Measurements from ENCODE around the gene TUBA8. TPM values are rescaled to one million over a fixed set of nuclear protein-coding genes. Genes with fewer than 3 reads are reported as not detected.

TUBA8 gene
- total RNA-seq, 1 donor from 2014 or later = 5.6 TPM

- Histone ChIP-seq H3K9me3 (no peaks in the 10 kb centered on the region), H3K4me3 (no peak overlapping the region), H3K36me3 (no peaks in the 10 kb centered on the region), H3K4me1 (peaks cover 10% of the 10 kb centered on the region), H3K27me3 (no peaks in the 10 kb centered on the region), H3K27ac (no peak overlapping the region)
- intact Hi-C loops (cut with DNase I) = no loop called here
- TF ChIP-seq POLR2A (IDR thresholded peaks at IDR 0.05) (no peak), POLR2AphosphoS5 (IDR thresholded peaks at IDR 0.05; ENCODE audit: insufficient read depth in 1 of 2, low read depth in 1 of 2) (no peak), CTCF (IDR thresholded peaks at IDR 0.05) (no peak)
- DNase-seq (ENCODE audit: extremely low spot score in 2 of 2) = no peak
Observed at GRCh38 chr22:18065256-18065655, 45.4 kb upstream of the TUBA8 start.

DNA sequence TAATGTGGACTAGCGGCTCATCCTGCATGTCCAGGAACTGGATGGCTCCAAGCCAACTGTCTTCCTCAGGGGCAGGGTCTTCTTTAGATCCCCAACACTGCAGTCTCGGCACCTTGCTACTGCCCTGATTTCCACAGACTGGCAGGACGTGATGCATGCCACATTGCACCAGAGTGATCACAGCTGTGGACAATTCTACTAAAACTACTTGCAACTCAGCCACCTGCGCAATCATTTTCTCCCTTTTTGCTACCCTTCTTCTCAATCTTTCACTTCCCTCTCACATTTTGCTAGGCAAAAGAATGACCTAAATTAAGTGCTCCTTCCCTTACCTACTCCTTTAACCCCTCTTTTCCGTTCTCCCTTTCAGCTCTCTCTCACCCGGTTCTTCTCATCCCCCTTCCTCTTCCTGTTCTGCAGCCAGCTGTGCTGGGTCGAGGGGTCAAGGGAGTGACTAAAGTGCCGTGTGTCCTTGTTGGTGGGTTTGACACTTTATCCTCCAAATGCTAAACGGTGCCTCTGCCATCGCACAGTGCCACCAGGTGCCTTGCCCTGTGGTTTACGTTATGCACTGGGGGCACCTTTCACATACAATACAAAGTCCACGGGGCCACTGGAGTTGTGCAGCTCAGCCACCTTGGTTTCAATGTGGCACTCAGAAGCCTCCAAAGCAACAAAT lies 44.3 kb upstream of the TUBA8 start:
- peak overlapping the region; percentile 78 for H3K27ac ChIP-seq
- H3K9me3 ChIP-seq = no peaks in the 10 kb centered on the region
- DNase-seq (ENCODE audit: extremely low spot score in 2 of 2) = no peak
- TF ChIP-seq CTCF (IDR thresholded peaks at IDR 0.05) (no peak), POLR2A (IDR thresholded peaks at IDR 0.05) (no peak)
- intact Hi-C loops (cut with DNase I) = no loop called here
- H3K4me3 ChIP-seq = no peak overlapping the region
- H3K27me3 ChIP-seq = no peaks in the 10 kb centered on the region
- no peaks in the 10 kb centered on the region for H3K36me3 ChIP-seq
- H3K4me1 ChIP-seq = peaks cover 10% of the 10 kb centered on the region

DNA sequence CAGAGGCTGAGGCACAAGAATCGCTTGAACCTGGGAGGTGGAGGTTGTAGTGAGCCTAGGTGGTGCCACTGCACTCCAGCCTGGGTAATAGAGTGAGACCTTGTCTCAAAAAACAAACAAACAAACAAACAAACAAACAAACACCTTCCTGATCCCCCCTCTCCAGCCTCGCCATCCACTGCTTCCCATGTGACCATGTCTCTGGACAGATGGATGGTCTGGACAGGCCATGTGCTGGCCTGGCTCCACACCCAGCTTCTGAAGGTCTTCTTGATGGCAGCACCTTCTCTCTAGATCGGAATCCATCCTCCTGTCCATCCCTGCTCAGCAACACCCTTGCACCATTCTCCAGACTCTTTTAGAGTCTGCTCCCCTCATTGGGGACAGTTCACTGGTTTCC lies 43.5 kb upstream of the TUBA8 start:
- intact Hi-C loops (cut with DNase I) = no loop called here

DNA sequence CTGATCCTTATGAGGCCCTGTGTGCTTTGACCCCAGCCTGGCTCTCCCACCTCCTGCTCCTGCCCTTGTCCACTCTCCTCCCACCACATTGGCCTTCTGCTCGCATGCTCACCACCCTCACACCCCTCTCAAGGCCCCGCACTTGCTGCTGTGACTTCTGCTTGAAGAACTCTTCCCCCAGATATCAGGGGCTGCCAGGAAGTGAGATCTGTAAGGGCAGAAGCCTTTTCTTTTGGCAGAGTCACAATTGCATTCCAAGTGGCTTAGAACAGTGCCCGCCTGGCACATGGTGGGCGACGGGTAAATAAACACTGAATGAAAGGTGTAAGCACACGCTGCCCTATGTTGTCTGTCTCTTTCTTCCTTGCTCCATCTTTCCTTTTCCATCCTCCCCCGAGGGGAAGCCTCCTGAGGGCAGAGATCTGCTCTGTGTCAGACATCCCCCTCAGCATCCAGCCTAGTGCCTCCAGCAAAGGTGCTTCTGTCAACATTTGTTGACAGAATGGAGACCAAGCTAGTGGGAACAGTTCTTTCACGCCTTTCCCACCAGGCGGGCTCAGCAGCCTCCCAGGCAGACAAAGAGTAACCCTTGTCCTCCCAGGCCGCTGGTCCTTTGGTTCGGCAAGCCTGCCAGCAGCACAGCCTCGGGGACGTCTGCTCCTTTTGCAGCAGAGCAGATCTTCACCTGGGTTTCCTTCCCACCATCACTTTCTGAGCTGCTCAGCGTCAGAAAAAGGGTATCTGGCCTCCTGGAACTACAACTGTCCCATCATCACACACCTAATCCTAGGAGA lies 42.9 kb upstream of the TUBA8 start:
- Histone ChIP-seq H3K36me3 (no peaks in the 10 kb centered on the region), H3K27me3 (no peaks in the 10 kb centered on the region), H3K4me3 (no peak overlapping the region), H3K4me1 (peaks cover 10% of the 10 kb centered on the region), H3K27ac (peak overlapping the region; percentile 78), H3K9me3 (no peaks in the 10 kb centered on the region)
- intact Hi-C loops (cut with DNase I) = no loop called here
- no peak for TF ChIP-seq POLR2A (IDR thresholded peaks at IDR 0.05)
- no peak for TF ChIP-seq POLR2AphosphoS5 (IDR thresholded peaks at IDR 0.05; ENCODE audit: insufficient read depth in 1 of 2, low read depth in 1 of 2)
- no peak for TF ChIP-seq CTCF (IDR thresholded peaks at IDR 0.05)
- no peak for DNase-seq (ENCODE audit: extremely low spot score in 2 of 2)

More for the DNA sequence above, 43.5 kb upstream of the TUBA8 start:
- H3K36me3 ChIP-seq = no peaks in the 10 kb centered on the region
- no peak overlapping the region for H3K4me3 ChIP-seq
- H3K4me1 ChIP-seq = peaks cover 10% of the 10 kb centered on the region
- no peak for DNase-seq (ENCODE audit: extremely low spot score in 2 of 2)
- H3K27ac ChIP-seq = peak overlapping the region; percentile 78
- no peaks in the 10 kb centered on the region for H3K27me3 ChIP-seq
- no peaks in the 10 kb centered on the region for H3K9me3 ChIP-seq
- no peak for TF ChIP-seq POLR2AphosphoS5 (IDR thresholded peaks at IDR 0.05; ENCODE audit: insufficient read depth in 1 of 2, low read depth in 1 of 2)
- TF ChIP-seq CTCF (IDR thresholded peaks at IDR 0.05) = no peak
- no peak for TF ChIP-seq POLR2A (IDR thresholded peaks at IDR 0.05)

Measured in vagina (tissue), 2 donors.